HG03457 (cell line): ENCODE data around the gene MTOR.
"Not testable (repeated sequence)": the region's sequence is repeated elsewhere in the genome, so short reads cannot be mapped to it uniquely, and the experiment has no call there.

Source experiments
- ATAC-seq: cut with Tn5 transposase; IDR thresholded peaks from one replicate; pipeline ENCODE4 v1.9.1; 2021; ENCODE audit warnings: moderate number of reproducible peaks; ENCODE audit not compliant: unreplicated experiment

Gene MTOR

GRCh38 chr1:11280719-11281376 is 18.5 kb upstream of the MTOR start:
- ATAC-seq = no peak

- no peak for ATAC-seq
These were observed 17.3 kb upstream of the MTOR start for GRCh38 chr1:11279630-11280029.

GRCh38 chr1:11279152-11279551 is 16.8 kb upstream of the MTOR start:
- no peak for ATAC-seq

GRCh38 chr1:11273595-11274234 is 11.4 kb upstream of the MTOR start:
- ATAC-seq = no peak

- peak; percentile 64 for ATAC-seq
These were observed 10.7 kb upstream of the MTOR start, which contains the start of gene UBIAD1 for GRCh38 chr1:11272832-11273594. Gene UBIAD1 (plus strand): TSS chr1:11273198. CDS start chr1:11273532, 334 bp downstream.

GRCh38 chr1:11272544-11272831 is 10.1 kb upstream of the MTOR start:
- ATAC-seq = no peak

GRCh38 chr1:11267350-11268337 is 5.3 kb upstream of the MTOR start:
- ATAC-seq = not testable (repeated sequence)

GRCh38 chr1:11266268-11267074 is 4.1 kb upstream of the MTOR start:
- ATAC-seq = no peak

GRCh38 chr1:11256299-11256698 is 6.1 kb downstream of the MTOR start:
- ATAC-seq = no peak

GRCh38 chr1:11253226-11253625 is 9.1 kb downstream of the MTOR start:
- no peak for ATAC-seq

GRCh38 chr1:11252538-11252937 is 9.8 kb downstream of the MTOR start:
- ATAC-seq = no peak

GRCh38 chr1:11248169-11248568 is 14.2 kb downstream of the MTOR start:
- ATAC-seq = no peak

GRCh38 chr1:11245904-11246719 is 16.2 kb downstream of the MTOR start:
- ATAC-seq = no peak

- ATAC-seq = no peak
These were observed 17.1 kb downstream of the MTOR start for GRCh38 chr1:11245248-11245647.

GRCh38 chr1:11238311-11238710 is 24.0 kb downstream of the MTOR start:
- no peak for ATAC-seq

- ATAC-seq = no peak
These were observed 25.0 kb downstream of the MTOR start for GRCh38 chr1:11237356-11237755.

GRCh38 chr1:11233208-11233607 is 29.1 kb downstream of the MTOR start:
- no peak for ATAC-seq

GRCh38 chr1:11229203-11229602 is 33.1 kb downstream of the MTOR start:
- no peak for ATAC-seq
